Activated T-cell treated with anti-CD3 and anti-CD28 coated beads, Interleukin-2, amount 50 U/mL, for 24 hours (primary cell): ENCODE measurements around the gene PTPRM.

Experiments used
- DNase-seq: peaks from one replicate; pipeline ENCODE4 v3.0.0-alpha.2; 2020
- H3K27ac Mint-ChIP-seq: 2 replicates; pipeline ENCODE4 v1.8.0; 2020; ENCODE audit warnings: mild to moderate bottlenecking, mixed read lengths
- H3K27me3 Mint-ChIP-seq: 2 replicates; pipeline ENCODE4 v1.8.0; 2020; ENCODE audit warnings: mixed read lengths
- H3K36me3 Mint-ChIP-seq: 2 replicates; pipeline ENCODE4 v1.8.0; 2020; ENCODE audit warnings: low read depth, mixed read lengths
- H3K4me1 Mint-ChIP-seq: 2 replicates; pipeline ENCODE4 v1.8.0; 2020; ENCODE audit warnings: low read depth, mixed read lengths
- H3K4me3 Mint-ChIP-seq: 2 replicates; pipeline ENCODE4 v1.8.0; 2020; ENCODE audit warnings: mild to moderate bottlenecking, moderate library complexity, mixed read lengths
- H3K9me3 Mint-ChIP-seq: 2 replicates; pipeline ENCODE4 v1.8.0; 2020; ENCODE audit warnings: mixed read lengths

PTPRM gene

GRCh38 chr18:8288472-8289195 is 721.5 kb downstream of the PTPRM start:
- no peaks in the 10 kb centered on the region for H3K4me1 Mint-ChIP-seq
- DNase-seq = no peak
- no peaks in the 10 kb centered on the region for H3K9me3 Mint-ChIP-seq
- H3K27me3 Mint-ChIP-seq = no peaks in the 10 kb centered on the region
- no peak overlapping the region for H3K4me3 Mint-ChIP-seq
- H3K27ac Mint-ChIP-seq = no peak overlapping the region
- no peaks in the 10 kb centered on the region for H3K36me3 Mint-ChIP-seq

GRCh38 chr18:8290435-8290834 is 723.3 kb downstream of the PTPRM start:
- Mint-ChIP-seq H3K4me3 (no peak overlapping the region), H3K27ac (no peak overlapping the region), H3K36me3 (no peaks in the 10 kb centered on the region), H3K9me3 (no peaks in the 10 kb centered on the region), H3K27me3 (no peaks in the 10 kb centered on the region), H3K4me1 (no peaks in the 10 kb centered on the region)
- no peak for DNase-seq

- no peaks in the 10 kb centered on the region for H3K4me1 Mint-ChIP-seq
- DNase-seq = no peak
- H3K27ac Mint-ChIP-seq = no peak overlapping the region
- no peak overlapping the region for H3K4me3 Mint-ChIP-seq
- no peaks in the 10 kb centered on the region for H3K36me3 Mint-ChIP-seq
- H3K27me3 Mint-ChIP-seq = no peaks in the 10 kb centered on the region
- H3K9me3 Mint-ChIP-seq = no peaks in the 10 kb centered on the region
Measured at GRCh38 chr18:8290913-8291312, 723.8 kb downstream of the PTPRM start.

GRCh38 chr18:8293184-8293583 is 726.1 kb downstream of the PTPRM start:
- Mint-ChIP-seq H3K36me3 (no peaks in the 10 kb centered on the region), H3K9me3 (no peaks in the 10 kb centered on the region), H3K4me1 (no peaks in the 10 kb centered on the region), H3K4me3 (no peak overlapping the region), H3K27me3 (no peaks in the 10 kb centered on the region), H3K27ac (no peak overlapping the region)
- no peak for DNase-seq

- Mint-ChIP-seq H3K27ac (no peak overlapping the region), H3K9me3 (no peaks in the 10 kb centered on the region), H3K4me1 (no peaks in the 10 kb centered on the region), H3K27me3 (no peaks in the 10 kb centered on the region), H3K4me3 (no peak overlapping the region), H3K36me3 (no peaks in the 10 kb centered on the region)
- DNase-seq = no peak
Measured at GRCh38 chr18:8296886-8297616, 729.9 kb downstream of the PTPRM start.

GRCh38 chr18:8298186-8298585 is 731.1 kb downstream of the PTPRM start:
- Mint-ChIP-seq H3K4me3 (no peak overlapping the region), H3K27ac (no peak overlapping the region), H3K9me3 (no peaks in the 10 kb centered on the region), H3K4me1 (no peaks in the 10 kb centered on the region), H3K36me3 (no peaks in the 10 kb centered on the region), H3K27me3 (no peaks in the 10 kb centered on the region)
- DNase-seq = no peak

- Mint-ChIP-seq H3K4me1 (no peaks in the 10 kb centered on the region), H3K36me3 (no peaks in the 10 kb centered on the region), H3K27me3 (no peaks in the 10 kb centered on the region), H3K27ac (no peak overlapping the region), H3K4me3 (no peak overlapping the region), H3K9me3 (no peaks in the 10 kb centered on the region)
- DNase-seq = no peak
Measured at GRCh38 chr18:8299054-8299980, 732.2 kb downstream of the PTPRM start.

- H3K4me1 Mint-ChIP-seq = no peaks in the 10 kb centered on the region
- no peaks in the 10 kb centered on the region for H3K36me3 Mint-ChIP-seq
- DNase-seq = no peak
- H3K9me3 Mint-ChIP-seq = no peaks in the 10 kb centered on the region
- no peak overlapping the region for H3K27ac Mint-ChIP-seq
- H3K4me3 Mint-ChIP-seq = no peak overlapping the region
- no peaks in the 10 kb centered on the region for H3K27me3 Mint-ChIP-seq
Measured at GRCh38 chr18:8300751-8301410, 733.8 kb downstream of the PTPRM start.

- Mint-ChIP-seq H3K36me3 (no peaks in the 10 kb centered on the region), H3K4me1 (no peaks in the 10 kb centered on the region), H3K27ac (no peak overlapping the region), H3K4me3 (no peak overlapping the region), H3K9me3 (no peaks in the 10 kb centered on the region), H3K27me3 (no peaks in the 10 kb centered on the region)
- DNase-seq = no peak
Measured at GRCh38 chr18:8301427-8302172, 734.5 kb downstream of the PTPRM start.

- Mint-ChIP-seq H3K4me1 (no peaks in the 10 kb centered on the region), H3K9me3 (no peaks in the 10 kb centered on the region), H3K27me3 (no peaks in the 10 kb centered on the region), H3K4me3 (no peak overlapping the region), H3K27ac (no peak overlapping the region), H3K36me3 (no peaks in the 10 kb centered on the region)
- no peak for DNase-seq
Measured at GRCh38 chr18:8303151-8303755, 736.1 kb downstream of the PTPRM start.

- Mint-ChIP-seq H3K9me3 (no peaks in the 10 kb centered on the region), H3K27me3 (no peaks in the 10 kb centered on the region), H3K27ac (no peak overlapping the region), H3K4me3 (no peak overlapping the region), H3K36me3 (no peaks in the 10 kb centered on the region), H3K4me1 (no peaks in the 10 kb centered on the region)
- no peak for DNase-seq
Measured at GRCh38 chr18:8307960-8308359, 740.8 kb downstream of the PTPRM start.

GRCh38 chr18:8313043-8313442 is 745.9 kb downstream of the PTPRM start:
- no peak overlapping the region for H3K4me3 Mint-ChIP-seq
- no peaks in the 10 kb centered on the region for H3K27me3 Mint-ChIP-seq
- no peaks in the 10 kb centered on the region for H3K4me1 Mint-ChIP-seq
- DNase-seq = no peak
- H3K36me3 Mint-ChIP-seq = no peaks in the 10 kb centered on the region
- H3K9me3 Mint-ChIP-seq = no peaks in the 10 kb centered on the region
- H3K27ac Mint-ChIP-seq = no peak overlapping the region

- Mint-ChIP-seq H3K27ac (no peak overlapping the region), H3K4me3 (no peak overlapping the region), H3K4me1 (no peaks in the 10 kb centered on the region), H3K36me3 (no peaks in the 10 kb centered on the region), H3K9me3 (no peaks in the 10 kb centered on the region), H3K27me3 (no peaks in the 10 kb centered on the region)
- DNase-seq = no peak
Measured at GRCh38 chr18:8314124-8314523, 747.0 kb downstream of the PTPRM start.
